GM12874 (cell line): ENCODE results near the gene SLC24A3.

Source experiments
- CTCF ChIP-seq: IDR thresholded peaks from 2 replicates; pipeline ENCODE4 v1.5.1; 2011; ENCODE audit warnings: low read depth, mild to moderate bottlenecking, control low read depth, low read length, moderate library complexity; ENCODE audit not compliant: insufficient read depth

The SLC24A3 gene

DNA sequence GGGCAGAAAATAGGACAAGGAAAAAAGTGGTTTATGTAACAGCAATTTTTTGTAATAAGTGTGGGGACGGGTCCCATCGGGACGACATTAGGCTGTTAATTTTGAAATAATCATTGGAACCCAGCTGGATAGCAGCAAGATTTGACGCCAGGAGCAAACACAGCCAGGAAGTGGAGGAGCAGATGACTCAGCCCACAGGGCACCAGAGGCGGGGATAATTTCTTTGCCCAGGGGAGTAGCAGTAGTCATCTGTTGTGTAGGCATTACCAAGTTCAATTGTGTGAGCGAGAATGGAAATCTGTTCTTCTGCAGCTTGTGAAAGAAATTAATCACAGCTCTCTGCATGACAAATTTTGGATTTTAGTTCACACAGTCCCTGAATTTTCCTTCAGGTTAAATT is 523.0 kb downstream of the SLC24A3 start:
- no peak for TF ChIP-seq CTCF

DNA sequence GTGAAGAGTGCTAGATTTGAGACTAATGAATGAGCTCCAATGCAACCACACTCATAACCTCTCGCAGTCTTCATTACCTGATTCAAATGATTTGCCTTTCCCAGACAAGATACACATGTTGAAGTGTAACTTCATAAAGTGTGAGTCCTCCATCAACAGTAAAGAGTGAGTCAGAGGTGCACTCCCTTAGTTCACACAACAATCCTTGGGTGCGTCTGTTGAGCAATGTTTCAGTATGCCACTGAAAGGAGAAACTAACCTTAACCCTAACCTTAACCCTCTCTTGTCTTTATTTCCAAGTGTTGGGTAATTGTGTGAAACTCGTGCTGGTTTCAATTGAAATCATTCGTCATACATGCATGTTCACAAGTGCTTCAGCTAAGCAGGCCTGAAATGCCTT is 524.6 kb downstream of the SLC24A3 start:
- no peak for TF ChIP-seq CTCF

GRCh38 chr20:19738951-19739350 is 526.5 kb downstream of the SLC24A3 start:
- no peak for TF ChIP-seq CTCF

DNA sequence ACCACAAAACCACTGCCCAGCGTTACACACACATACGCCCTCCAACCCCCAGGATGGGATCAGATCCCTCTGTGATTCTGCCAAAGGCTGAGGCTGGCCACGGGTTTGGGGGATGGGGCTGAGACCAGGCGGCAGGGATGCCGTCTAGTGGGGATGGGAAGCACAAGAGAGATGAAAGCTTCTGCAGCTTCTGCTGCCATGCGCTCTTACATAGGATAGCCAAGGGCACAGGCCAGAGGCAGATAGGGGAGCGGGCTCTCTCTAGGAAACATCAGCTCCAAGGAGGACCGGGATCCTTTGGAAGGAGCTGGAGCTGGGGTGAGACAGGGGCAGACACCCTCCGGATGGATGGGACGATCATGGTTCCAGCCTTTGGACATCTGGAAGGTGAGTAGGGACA is 526.9 kb downstream of the SLC24A3 start:
- TF ChIP-seq CTCF: no peak

- TF ChIP-seq CTCF: no peak
Measured at GRCh38 chr20:19740512-19740911, 528.1 kb downstream of the SLC24A3 start.

- TF ChIP-seq CTCF: no peak
Measured at GRCh38 chr20:19741924-19742323, 529.5 kb downstream of the SLC24A3 start.

DNA sequence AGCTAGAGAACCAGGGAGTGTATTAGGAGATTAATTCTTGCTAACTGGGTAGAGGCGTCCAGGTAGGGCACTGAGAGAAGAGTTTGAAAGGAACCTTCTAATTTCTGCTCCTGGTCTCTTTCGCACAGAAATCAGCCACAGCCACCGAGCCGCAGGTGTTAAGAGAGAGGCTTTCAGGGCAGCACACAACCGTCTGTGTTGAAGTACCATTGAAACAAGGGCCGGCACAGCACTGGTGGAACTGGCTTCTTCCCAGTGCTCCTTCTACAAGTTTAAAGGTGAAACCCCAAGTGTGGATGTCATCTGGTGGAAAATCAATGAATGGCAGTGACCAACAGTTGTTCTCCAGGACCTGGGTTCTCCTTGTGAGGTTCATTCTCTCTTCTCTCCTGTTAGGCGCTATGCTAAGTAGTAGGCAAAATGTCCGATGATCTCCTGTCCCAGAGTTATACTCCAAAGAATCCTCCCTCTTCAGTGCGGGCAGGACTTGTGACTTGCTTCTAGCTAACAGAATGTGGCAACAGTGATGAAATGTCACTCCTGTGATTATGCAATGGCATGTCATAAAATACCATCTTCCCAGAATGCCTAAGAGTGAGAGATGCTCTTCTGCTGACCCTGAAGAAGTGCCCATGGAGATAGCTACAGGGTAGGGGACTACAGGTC is 530.7 kb downstream of the SLC24A3 start:
- no peak for TF ChIP-seq CTCF
